ENCODE measurements around the gene CEP57.

CEP57 gene

GRCh38 chr11:95829580-95830259 is 39.4 kb downstream of the CEP57 start:
- no peak for DNase-seq (ENCODE audit: low spot score)
- in situ Hi-C loops (cut with MboI; ENCODE audit: low sequenced_read_pairs, unreplicated experiment) = loop anchor here (10.0 kb wide), 1 partner anchor 595 kb away; no protein-coding TSS in a partner anchor
- TF ChIP-seq CTCF (IDR thresholded peaks at IDR 0.05; ENCODE audit: borderline replicate concordance, control extremely low read depth, extremely low read depth, insufficient read depth, missing control alignments) = no peak

- no peak for DNase-seq (ENCODE audit: low spot score)
- in situ Hi-C loops (cut with MboI; ENCODE audit: low sequenced_read_pairs, unreplicated experiment) = loop anchor here (10.0 kb wide), 1 partner anchor 593 kb away; no protein-coding TSS in a partner anchor
- no peak for TF ChIP-seq CTCF (IDR thresholded peaks at IDR 0.05; ENCODE audit: borderline replicate concordance, control extremely low read depth, extremely low read depth, insufficient read depth, missing control alignments)
These were observed 41.0 kb downstream of the CEP57 start for GRCh38 chr11:95831198-95831883.

DNA sequence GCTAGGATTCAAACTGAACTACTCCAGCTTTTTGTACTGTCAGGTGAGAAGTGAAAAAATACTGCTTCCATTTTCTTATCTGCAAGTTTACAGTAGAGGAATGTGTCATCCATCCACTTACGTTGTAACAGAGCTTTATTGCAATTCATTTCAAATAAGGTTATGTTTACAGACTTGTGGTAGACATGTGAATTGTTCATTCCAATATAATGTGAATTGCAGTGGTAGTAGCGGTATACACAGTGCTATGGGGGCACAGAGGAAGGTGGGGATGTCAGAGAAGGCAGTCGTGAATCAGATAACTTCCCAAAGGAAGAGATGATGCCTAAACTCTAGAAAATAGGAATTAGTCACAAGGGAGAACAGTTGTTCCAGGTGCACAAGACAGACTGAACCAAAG is 42.5 kb downstream of the CEP57 start:
- no peak for TF ChIP-seq CTCF (IDR thresholded peaks at IDR 0.05; ENCODE audit: borderline replicate concordance, control extremely low read depth, extremely low read depth, insufficient read depth, missing control alignments)
- in situ Hi-C loops (cut with MboI; ENCODE audit: low sequenced_read_pairs, unreplicated experiment) = loop anchor here (10.0 kb wide), 1 partner anchor 592 kb away; no protein-coding TSS in a partner anchor
- no peak for DNase-seq (ENCODE audit: low spot score)

DNA sequence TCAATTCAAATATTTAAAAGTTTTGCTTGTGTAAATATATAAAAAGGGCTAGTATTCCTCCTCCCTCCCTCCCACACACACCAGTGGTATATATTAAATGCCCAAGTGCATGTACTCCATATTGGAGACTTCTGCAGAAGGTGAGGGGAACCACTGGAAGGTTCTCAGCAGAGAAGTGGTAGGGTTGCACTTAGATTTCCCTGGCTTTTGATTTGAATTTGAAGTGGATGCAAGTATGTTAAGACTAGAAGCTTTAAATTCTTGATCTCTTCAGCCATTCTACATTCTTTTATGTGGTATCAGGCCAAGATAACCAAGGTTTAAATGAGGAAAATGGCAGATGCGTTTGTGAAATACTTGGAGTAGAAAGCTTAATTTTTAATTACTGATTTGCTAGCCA is 43.1 kb downstream of the CEP57 start:
- no peak for DNase-seq (ENCODE audit: low spot score)
- in situ Hi-C loops (cut with MboI; ENCODE audit: low sequenced_read_pairs, unreplicated experiment) = loop anchor here (10.0 kb wide), 1 partner anchor 591 kb away; no protein-coding TSS in a partner anchor
- no peak for TF ChIP-seq CTCF (IDR thresholded peaks at IDR 0.05; ENCODE audit: borderline replicate concordance, control extremely low read depth, extremely low read depth, insufficient read depth, missing control alignments)

DNA sequence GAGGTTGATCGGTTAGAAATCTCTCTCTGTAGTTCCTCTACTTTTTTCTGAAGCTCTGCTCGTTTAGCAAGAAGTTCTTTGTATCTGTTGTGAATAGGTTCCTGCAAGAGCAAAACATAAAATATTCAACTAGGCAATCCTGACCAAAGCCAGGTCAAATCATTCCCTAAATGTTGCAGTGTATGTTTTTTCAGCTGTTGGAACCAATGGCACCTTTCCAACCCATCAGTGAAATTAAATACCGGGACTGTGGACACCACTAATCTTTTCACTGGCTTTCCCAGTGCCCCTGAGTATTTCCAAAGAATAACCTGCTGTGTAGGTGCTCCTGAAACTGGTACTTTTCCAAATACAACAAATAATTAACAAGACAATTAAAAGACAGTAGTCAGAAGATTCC is 45.1 kb downstream of the CEP57 start:
- no peak for TF ChIP-seq CTCF (IDR thresholded peaks at IDR 0.05; ENCODE audit: borderline replicate concordance, control extremely low read depth, extremely low read depth, insufficient read depth, missing control alignments)
- in situ Hi-C loops (cut with MboI; ENCODE audit: low sequenced_read_pairs, unreplicated experiment) = loop anchor here (10.0 kb wide), 1 partner anchor 589 kb away; no protein-coding TSS in a partner anchor
- DNase-seq (ENCODE audit: low spot score) = no peak

- in situ Hi-C loops (cut with MboI; ENCODE audit: low sequenced_read_pairs, unreplicated experiment) = loop anchor here (10.0 kb wide), 1 partner anchor 589 kb away; no protein-coding TSS in a partner anchor
- peak; percentile 24 for DNase-seq (ENCODE audit: low spot score)
- TF ChIP-seq CTCF (IDR thresholded peaks at IDR 0.05; ENCODE audit: borderline replicate concordance, control extremely low read depth, extremely low read depth, insufficient read depth, missing control alignments) = peak; percentile 85
These were observed 45.6 kb downstream of the CEP57 start for GRCh38 chr11:95835768-95836488.
